Raji (cell line): ENCODE measurements around the gene BCL11B.

Source experiments
- POLR2A ChIP-seq: IDR thresholded peaks from 2 replicates; pipeline ENCODE4 v1.6.1; 2011; ENCODE audit warnings: low read depth, low read length, control low read depth; ENCODE audit not compliant: insufficient read depth

The BCL11B gene

DNA sequence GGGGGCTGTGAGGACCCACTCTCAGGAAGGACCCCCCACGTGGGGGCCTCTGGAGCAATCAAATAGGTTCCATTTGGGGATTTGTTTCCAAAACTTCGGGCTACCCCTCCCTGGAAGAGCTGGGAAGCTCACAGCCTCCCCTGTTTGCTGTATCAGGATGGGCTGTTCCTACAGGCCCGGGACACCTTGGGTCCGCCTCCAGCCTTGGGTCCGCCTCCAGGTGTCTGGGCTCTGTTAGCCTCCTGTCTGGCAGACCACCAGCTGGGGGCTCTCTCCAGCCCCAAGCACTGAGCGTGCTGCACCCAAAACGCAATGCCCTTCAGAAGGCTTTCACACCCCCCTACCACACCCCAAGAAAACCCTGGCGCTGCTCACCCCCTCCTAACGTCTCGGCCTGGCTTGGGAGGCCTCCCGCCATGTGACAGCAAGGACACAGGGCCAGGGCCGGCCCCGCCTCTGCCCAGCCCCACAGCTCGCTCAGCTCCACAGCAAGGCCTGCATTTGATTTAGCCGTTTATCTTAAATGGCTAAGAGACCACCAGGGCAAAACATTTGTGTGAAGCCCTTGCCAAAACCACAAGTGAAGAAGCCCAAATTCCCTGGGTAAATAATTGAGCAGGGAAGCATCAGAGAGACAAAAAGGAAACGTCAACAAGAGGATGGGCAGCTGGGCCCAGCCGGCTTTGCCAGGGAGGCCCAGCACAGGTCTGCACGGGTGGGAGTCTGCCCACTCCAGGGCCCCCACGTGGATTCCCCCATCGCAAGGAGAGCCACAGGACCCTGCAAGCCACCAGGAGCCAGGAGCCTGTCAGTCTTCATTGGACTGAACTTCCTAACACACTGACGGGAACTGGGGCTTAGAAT is 39.9 kb downstream of the BCL11B start:
- TF ChIP-seq POLR2A = no peak

GRCh38 chr14:99231161-99231849 is 40.7 kb downstream of the BCL11B start:
- no peak for TF ChIP-seq POLR2A

GRCh38 chr14:99230208-99231151 is 41.5 kb downstream of the BCL11B start:
- no peak for TF ChIP-seq POLR2A

- no peak for TF ChIP-seq POLR2A
Observed at GRCh38 chr14:99229654-99230207, 42.3 kb downstream of the BCL11B start.

GRCh38 chr14:99226687-99227086 is 45.3 kb downstream of the BCL11B start:
- TF ChIP-seq POLR2A = no peak

DNA sequence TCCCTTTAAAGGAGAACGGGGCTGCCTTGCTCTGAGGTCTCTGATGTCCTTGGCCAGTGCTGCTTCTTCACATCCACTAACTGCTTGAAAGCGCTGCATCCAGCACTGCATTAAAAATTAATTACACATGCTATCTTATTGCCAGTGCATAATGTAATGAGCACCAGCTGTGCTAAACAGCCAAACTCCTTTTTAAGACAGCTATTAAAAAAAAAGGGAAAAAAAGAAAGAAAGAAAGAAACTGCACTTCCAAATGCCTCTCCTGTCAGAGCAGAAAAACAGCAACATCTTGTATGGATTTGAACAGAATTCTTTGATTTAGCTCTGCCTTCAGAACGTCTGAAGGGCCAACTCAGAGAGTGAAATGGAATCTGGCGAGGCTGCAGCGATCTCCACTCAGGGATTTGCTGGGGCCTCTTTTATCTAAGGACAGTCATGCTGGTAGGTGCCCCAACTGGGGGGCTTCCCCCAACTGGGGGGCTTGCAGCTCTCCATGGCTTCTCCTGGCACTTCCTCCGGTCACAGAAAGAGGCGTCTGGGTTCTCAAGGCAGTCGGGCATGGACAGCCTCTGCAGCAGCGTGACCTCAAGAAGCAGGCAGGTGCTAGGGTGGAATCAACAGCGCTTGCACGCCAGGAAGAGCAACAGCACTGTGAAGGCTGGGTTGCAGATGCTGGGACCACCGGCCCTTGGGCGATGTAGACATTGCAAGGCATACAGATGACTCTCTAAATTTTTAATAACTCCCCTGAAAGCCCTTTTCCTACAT is 46.4 kb downstream of the BCL11B start:
- no peak for TF ChIP-seq POLR2A

- TF ChIP-seq POLR2A = no peak
Observed at GRCh38 chr14:99224948-99225347, 47.0 kb downstream of the BCL11B start.

DNA sequence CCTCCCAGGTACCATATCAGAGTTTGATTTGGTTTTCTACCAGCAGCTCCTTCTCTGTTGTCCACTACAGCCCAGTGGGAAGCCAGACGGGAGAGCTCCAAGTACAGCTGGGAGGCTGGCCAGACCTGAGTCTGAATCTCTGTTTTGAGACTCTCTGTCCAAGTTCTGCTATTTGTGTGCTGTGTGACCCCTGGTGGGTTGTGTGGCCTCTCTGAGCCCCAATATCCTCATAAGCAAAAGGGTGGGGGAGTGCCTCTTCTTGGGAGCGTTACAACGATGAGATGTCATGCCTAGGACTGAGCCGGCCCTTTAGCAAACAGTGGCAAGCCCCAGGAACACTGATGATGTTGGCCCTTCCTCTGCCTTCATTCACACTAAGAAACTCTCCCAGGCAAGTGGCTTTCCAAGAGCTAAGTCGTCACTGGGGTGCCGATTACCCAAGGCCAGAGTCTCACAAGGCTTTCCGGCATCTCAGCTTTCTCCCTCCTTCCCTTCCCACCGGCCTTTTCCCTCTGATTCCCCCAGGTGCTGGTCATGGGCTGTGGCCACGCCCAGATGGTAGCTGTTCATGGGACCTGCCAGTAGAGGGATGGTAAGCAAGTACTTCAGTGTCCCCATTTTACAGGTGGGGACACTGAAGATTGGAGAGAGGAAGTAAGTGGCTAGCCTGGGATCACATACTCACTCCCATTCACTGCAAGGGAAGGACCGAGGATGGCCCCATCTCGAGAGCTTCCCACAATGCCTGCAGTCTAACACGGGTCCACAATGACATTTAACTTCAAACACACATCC is 47.7 kb downstream of the BCL11B start:
- no peak for TF ChIP-seq POLR2A

DNA sequence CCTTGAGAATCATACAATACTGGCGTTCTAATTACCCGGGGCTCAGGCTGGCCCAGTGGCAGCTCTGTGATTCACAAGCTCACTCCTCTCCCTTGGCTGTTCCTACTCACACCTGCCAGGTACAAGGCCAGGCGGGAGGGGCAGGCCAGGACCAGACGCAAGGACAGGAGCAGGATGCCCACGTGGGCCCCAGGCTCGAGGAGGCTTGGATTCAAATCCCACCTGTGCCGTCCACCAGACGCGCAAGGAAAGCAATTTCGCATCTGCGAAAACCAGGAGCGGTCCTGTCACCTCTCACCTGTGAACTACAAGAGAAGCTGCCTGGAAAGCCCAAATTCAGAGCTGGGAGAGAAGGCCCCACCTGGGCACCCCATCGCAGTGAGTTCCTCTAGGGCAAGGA is 50.6 kb downstream of the BCL11B start:
- no peak for TF ChIP-seq POLR2A

DNA sequence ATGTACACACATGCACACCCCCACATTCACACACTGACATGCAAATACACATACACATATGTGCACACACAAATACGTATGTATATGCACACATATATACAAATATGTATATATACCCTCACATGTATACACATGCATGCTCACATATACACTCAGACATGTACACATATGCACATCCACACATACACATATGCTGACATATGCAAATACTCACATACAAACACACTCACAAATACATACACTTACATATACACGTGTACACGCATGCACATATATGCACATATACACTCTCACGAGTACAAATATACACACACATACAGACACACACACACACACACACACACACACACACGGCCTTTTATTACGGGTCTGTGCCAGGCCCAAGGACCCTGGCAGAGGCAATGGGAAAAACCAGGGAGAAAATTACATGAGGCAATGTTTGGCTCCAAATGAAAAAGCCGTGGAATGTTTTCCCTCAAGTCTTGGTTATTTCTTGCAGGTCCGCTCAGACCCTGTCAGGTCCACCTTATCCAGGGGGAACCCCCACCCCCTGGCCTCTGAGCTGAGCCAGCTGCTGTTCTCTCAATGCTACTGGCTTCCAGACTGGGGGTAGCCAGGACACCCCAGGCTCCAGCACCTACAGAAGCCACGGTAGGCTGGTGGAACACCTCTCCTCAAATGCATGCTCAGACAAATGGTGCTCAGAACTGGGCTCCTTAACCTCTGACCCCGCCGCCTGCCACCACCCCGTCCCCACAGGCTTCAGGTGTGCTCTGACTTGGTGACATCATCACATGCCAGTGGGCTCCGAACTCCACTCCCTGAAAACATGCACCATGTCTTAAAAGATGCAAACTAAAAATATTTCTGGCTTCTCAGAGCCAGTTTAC is 54.7 kb downstream of the BCL11B start:
- TF ChIP-seq POLR2A = no peak

DNA sequence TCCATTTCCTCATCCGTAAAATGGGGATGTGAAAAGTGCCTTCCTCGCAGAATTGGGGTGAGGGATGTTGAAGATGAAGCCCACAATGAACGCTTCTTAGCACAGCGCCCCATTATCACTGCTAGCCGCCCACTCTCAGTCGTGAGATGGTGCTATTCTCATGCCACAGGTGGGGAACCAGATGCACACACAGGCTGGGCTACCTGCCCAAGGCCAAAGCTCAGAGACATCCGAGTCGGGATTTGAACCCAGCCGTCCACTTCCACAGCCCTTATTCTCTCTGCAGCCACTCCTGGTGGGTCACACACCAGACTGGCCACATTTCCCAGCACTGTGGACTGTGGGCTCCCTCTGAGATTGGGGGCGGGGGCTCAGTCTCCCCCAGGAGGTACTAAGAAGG is 55.8 kb downstream of the BCL11B start:
- TF ChIP-seq POLR2A = no peak

- no peak for TF ChIP-seq POLR2A
Observed at GRCh38 chr14:99215277-99215676, 56.7 kb downstream of the BCL11B start.

DNA sequence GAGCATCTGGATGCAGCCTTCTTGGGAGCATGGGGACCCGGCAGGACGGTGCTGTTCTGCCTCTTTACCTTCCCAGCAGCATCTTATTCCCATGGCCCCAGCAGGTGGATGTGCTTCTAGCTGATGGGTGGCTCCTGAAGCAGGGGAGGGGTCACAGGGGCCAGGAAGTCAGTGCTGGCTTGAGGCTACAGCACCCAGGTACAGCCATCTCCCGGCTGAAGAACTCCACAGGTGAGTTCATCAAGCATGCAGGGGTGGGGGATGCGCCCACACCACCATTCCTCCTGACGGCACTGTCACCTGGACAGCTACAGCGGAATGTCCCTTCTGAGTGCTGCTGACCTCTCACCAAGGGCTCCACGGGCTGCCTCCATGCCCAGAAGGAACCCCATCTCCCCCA is 57.3 kb downstream of the BCL11B start:
- no peak for TF ChIP-seq POLR2A

GRCh38 chr14:99213527-99213971 is 58.4 kb downstream of the BCL11B start:
- no peak for TF ChIP-seq POLR2A
